GM12878 (cell line): ENCODE results near the gene RPS10. TPM values are rescaled to one million over a fixed set of nuclear protein-coding genes. Genes with fewer than 3 reads are reported as not detected.
A peak's percentile ranks its signal among the peaks of the same experiment; 100 is the strongest.

Experiments used
- ATAC-seq: fragments of 200-7000 bp; cut with Tn5 transposase; 3 replicates; pipeline ENCODE4 v1.9.1; 2020; ENCODE audit warnings: mild to moderate bottlenecking, moderate library complexity
- BruUV-seq: library from RNA; stranded (reverse); fragments of 400-500 nt; replicated peaks from 2 replicates; lab custom pipeline; 2021; lab: Mats Ljungman, UMichigan
- CTCF ChIA-PET: fragments of 300-600 bp; sonication (Branson Sonifier 250); formaldehyde crosslinking; extraction: SDS; loops from one replicate; lab custom pipeline; 2021; ENCODE audit warnings: inconsistent platforms; lab: Yijun Ruan, JAX
- POLR2A ChIA-PET: fragments of 350-600 bp; formaldehyde crosslinking; extraction: SDS; loops from one replicate; lab custom pipeline; 2021; ENCODE audit warnings: inconsistent platforms; lab: Charles Lee
- RAD21 ChIA-PET: fragments of 300-600 bp; sonication (Branson Sonifier 250); formaldehyde crosslinking; loops from one replicate; lab custom pipeline; 2023; ENCODE audit warnings: antibody characterized with exemption; ENCODE audit not compliant: unreplicated experiment; lab: Charles Lee
- SMC1A ChIA-PET: fragments of 300-600 bp; sonication (Branson Sonifier 250); formaldehyde crosslinking; loops from one replicate; lab custom pipeline; 2023; ENCODE audit not compliant: unreplicated experiment, uncharacterized antibody; lab: Charles Lee
- DNase-seq: peaks from one replicate; pipeline ENCODE4 v3.0.0-alpha.2; 2011; ENCODE audit warnings: low read depth, low spot score
- FAIRE-seq: peaks from 3 replicates; lab custom pipeline; 2011; peaks lifted over from hg19 to GRCh38; lab: Jason Lieb, UNC
- H2AFZ ChIP-seq: 2 replicates; pipeline ENCODE4 v1.6.0; 2011; ENCODE audit warnings: low read depth, low read length, control low read depth; ENCODE audit not compliant: control insufficient read depth
- H3K27ac ChIP-seq: 2 replicates; pipeline ENCODE4 v1.5.1; 2011; ENCODE audit warnings: control low read depth; ENCODE audit not compliant: control insufficient read depth, insufficient read depth
- H3K27me3 ChIP-seq, 2 experiments: replicated peaks in 1 of 2; 2 replicates each; pipeline versions ENCODE4 v1.6.0 to v1.6.1; 2011; ENCODE audit warnings: low read length in 1 of 2; ENCODE audit not compliant: control insufficient read depth in 2 of 2, insufficient read depth in 2 of 2
- H3K36me3 ChIP-seq, 2 experiments: 2 replicates each; pipeline ENCODE4 v1.5.1; 2011; ENCODE audit warnings: low read length in 1 of 2; ENCODE audit not compliant: control insufficient read depth in 2 of 2, insufficient read depth in 2 of 2
- H3K4me1 ChIP-seq: 2 replicates; pipeline ENCODE4 v1.6.1; 2011; ENCODE audit warnings: mild to moderate bottlenecking, low read length, moderate library complexity, mixed read lengths; ENCODE audit not compliant: control insufficient read depth, insufficient read depth
- H3K4me2 ChIP-seq: 2 replicates; pipeline ENCODE4 v1.6.0; 2011; ENCODE audit warnings: control low read depth; ENCODE audit not compliant: control insufficient read depth, insufficient read depth
- H3K4me3 ChIP-seq: fragments of 200-600 bp; sonication (generic); 2 replicates; pipeline ENCODE4 v1.5.1; 2016
- H3K79me2 ChIP-seq: 2 replicates; pipeline ENCODE4 v1.6.0; 2011; ENCODE audit warnings: low read length; ENCODE audit not compliant: control insufficient read depth, insufficient read depth
- H3K9ac ChIP-seq: 2 replicates; pipeline ENCODE4 v1.8.0; 2011; ENCODE audit warnings: low read length, control low read depth, mixed read lengths; ENCODE audit not compliant: control insufficient read depth, insufficient read depth
- H3K9me3 ChIP-seq: replicated peaks from 3 replicates; pipeline ENCODE4 v1.5.1; 2011; ENCODE audit warnings: mild to moderate bottlenecking, low read length; ENCODE audit not compliant: control insufficient read depth, insufficient read depth
- H4K20me1 ChIP-seq: 2 replicates; pipeline ENCODE4 v1.6.0; 2011; ENCODE audit not compliant: control insufficient read depth, insufficient read depth
- CEBPB ChIP-seq, 2 experiments: fragments of 150-350 bp in 1 of 2; IDR thresholded peaks; 2 replicates each; pipeline ENCODE4 v1.6.1; 2012 to 2014; ENCODE audit warnings: low read depth in 2 of 2, low read length in 2 of 2, borderline replicate concordance in 1 of 2, inconsistent platforms in 1 of 2
- HDAC2 ChIP-seq: fragments of 200-600 bp; sonication (generic); IDR thresholded peaks from 2 replicates; pipeline ENCODE4 v1.6.1; 2017
- IRF3 ChIP-seq: fragments of 450-650 bp; IDR thresholded peaks from 2 replicates; pipeline ENCODE4 v1.6.1; 2014; ENCODE audit warnings: mild to moderate bottlenecking
- WGBS: methylation state at CpG from one replicate; pipeline ENCODE4 v1.1.6; 2016; ENCODE audit warnings: low lambda C conversion rate; ENCODE audit not compliant: insufficient replicate concordance, insufficient coverage; ENCODE audit errors: missing lambda C conversion rate; 5-methylcytosine and 5-hydroxymethylcytosine counted together
- in situ Hi-C: fragments of 300-500 bp; cut with MboI; formaldehyde crosslinking; loops from 9 replicates; pipeline ENCODE4 v1.14.3; 2018; ENCODE audit warnings: mixed read lengths
- intact Hi-C: fragments of 100-400 bp; cut with micrococcal nuclease; formaldehyde crosslinking; loops from one replicate; pipeline ENCODE4 v1.14.2; 2022; ENCODE audit not compliant: unreplicated experiment
- polyA plus RNA-seq, 11 experiments: library from polyadenylated mRNA; depleted of rRNA in 4 of 11; unstranded in 6 of 11; stranded (reverse) in 5 of 11; fragments of >200 nt; fragmentation: Nextera tagmentation in 4 of 11; fragmentation: Illumina TruSeq in 1 of 11; extraction: Ambion mirVana in 4 of 11; extraction: Trizol in 1 of 11; gene quantifications; 1 replicate in 1 of 11; 2 replicates in 10 of 11; pipeline versions ENCODE4 v1.2.1 to v1.2.3, GENCODE V29; 2011 to 2016; ENCODE audit warnings: inconsistent platforms in 2 of 11, missing spikeins in 2 of 11, low read depth in 1 of 11
- total RNA-seq, 4 experiments: library from RNA; depleted of rRNA in 3 of 4; stranded (reverse); fragments of >200 nt in 3 of 4; fragmentation: Illumina TruSeq in 1 of 4; extraction: Trizol in 1 of 4; gene quantifications; 2 replicates each; pipeline versions ENCODE4 v1.2.1 to v1.2.3, GENCODE V29; 2013 to 2021

RPS10 gene
- total and polyA plus RNA-seq, 10 of the 15 experiments (the other 5 are each of a cell fraction or from before 2014, with no cell fraction given), result 1,546 to 3,970 (median 2,813) TPM

GRCh38 chr6:34425132-34425497 is 754 bp downstream of the RPS10 start:
- POLR2A ChIA-PET, result interaction anchor here (0.9 to 2.1 kb wide), 2 partner anchors 10 to 175 kb away, joined by 3 to 8 read pairs; no protein-coding TSS in a partner anchor
- ATAC-seq, result peak; percentile 3; the same call in 2 of the 3 replicates
- H3K36me3 ChIP-seq, result peaks cover 3 to 22% of the 10 kb centered on the region in 2 experiments
- under 1% methylated on average over 10 of the region's 10 CpGs for WGBS
- BruUV-seq, result no TSS peak
- H3K79me2 ChIP-seq, result peaks cover 46% of the 10 kb centered on the region
- intact Hi-C loops, result no loop called here
- H2AFZ ChIP-seq, result no peak overlapping the region
- H3K27ac ChIP-seq, result peak overlapping the region; percentile 96
- H3K4me1 ChIP-seq, result peaks cover 6% of the 10 kb centered on the region; the same call in 1 of the 2 replicates
- peak overlapping the region; percentile 96 for H3K4me3 ChIP-seq
- CTCF ChIA-PET, result interaction anchor here (1.0 to 3.4 kb wide), 3 partner anchors 10 to 261 kb away, joined by 3 to 35 read pairs (median 7); no protein-coding TSS in a partner anchor
- H3K9ac ChIP-seq, result peak overlapping the region; percentile 100
- H3K9me3 ChIP-seq, result no peaks in the 10 kb centered on the region; the same call in 2 of the 3 replicates
- SMC1A ChIA-PET, result interaction anchor here (0.6 to 4.6 kb wide), 6 partner anchors 10 to 261 kb away, joined by 3 to 39 read pairs (median 6); partner anchors contain the start of gene SMIM29
- no peaks in the 10 kb centered on the region for H3K27me3 ChIP-seq
- TF ChIP-seq CEBPB (IDR thresholded peaks at IDR 0.05; ENCODE audit: borderline replicate concordance in 1 of 2, low read depth in 2 of 2, low read length in 2 of 2) (no peak), HDAC2 (no peak), IRF3 (no peak)
- TF ChIP-seq, all 136 proteins: peak for 0
- FAIRE-seq, result no peak
- in situ Hi-C loops, result no loop called here
- DNase-seq, result no peak
- RAD21 ChIA-PET, result interaction anchor here (0.9 to 2.3 kb wide), 3 partner anchors 176 to 202 kb away, joined by 3 to 8 read pairs (median 6); partner anchors contain the start of genes HMGA1 and SMIM29
- no peaks in the 10 kb centered on the region for H4K20me1 ChIP-seq
- H3K4me2 ChIP-seq, result peak overlapping the region; percentile 86
